Muscle of back (tissue), 13 donors: ENCODE data around the gene REEP1. TPM values are rescaled to one million over a fixed set of nuclear protein-coding genes. Genes with fewer than 3 reads are reported as not detected.

Experiments
- DNase-seq, 3 donors: peaks; one replicate each; pipeline versions ENCODE4 v3.0.0 to v3.0.0-alpha.2; 2013
- long read RNA-seq, 9 donors: transcript quantifications; one replicate each; lab custom pipeline, GENCODE V29; 2026
- polyA plus RNA-seq, 10 donors: library from polyadenylated mRNA; unstranded; fragments of 120-200 nt; gene quantifications; one replicate each; pipeline ENCODE4 v1.2.1, GENCODE V29; 2013; ENCODE audit not compliant: insufficient read length in 10 of 10

REEP1 gene
- 10 to 100 TPM; 38.8 to 84.8 (median 46.1) TPM for polyA plus RNA-seq
- long read RNA-seq, donor 1 = 0 reads
- long read RNA-seq, donor 2, partial matches to known transcripts = 0 of 2 reads
- long read RNA-seq, donor 2, other reads (novel, unspliced or antisense) = 0 of 2 reads
- long read RNA-seq, donor 3 = 0 reads
- long read RNA-seq, donor 4 = 0 reads
- long read RNA-seq, donor 5, partial matches to known transcripts = 0 of 3 reads
- long read RNA-seq, donor 5, other reads (novel, unspliced or antisense) = 0 of 3 reads
- long read RNA-seq, donor 6, partial matches to known transcripts = 7 of 11 reads
- long read RNA-seq, donor 6, other reads (novel, unspliced or antisense) = 0 of 11 reads
- long read RNA-seq, donor 7, partial matches to known transcripts = 0 of 1 reads
- long read RNA-seq, donor 7, other reads (novel, unspliced or antisense) = 0 of 1 reads
- long read RNA-seq, donor 8, partial matches to known transcripts = 0 of 2 reads
- long read RNA-seq, donor 8, other reads (novel, unspliced or antisense) = 0 of 2 reads
- long read RNA-seq, donor 9 = 0 reads

- peak in 1 of 3 donors; percentile 33 for DNase-seq
Observed at GRCh38 chr2:86337244-86337835, at the start of gene REEP1. Gene REEP1, minus strand, starts transcription at chr2:86337626. Its CDS starts 116 bp downstream, at chr2:86337510.

- DNase-seq = no peak
Observed at GRCh38 chr2:86383844-86384243, 46.4 kb upstream of the REEP1 start.

GRCh38 chr2:86382698-86383097, 45.3 kb upstream of the REEP1 start:
- no peak for DNase-seq

GRCh38 chr2:86382108-86382507, 44.7 kb upstream of the REEP1 start:
- no peak for DNase-seq

- no peak for DNase-seq
Observed at GRCh38 chr2:86378469-86378868, 41.0 kb upstream of the REEP1 start.

GRCh38 chr2:86375623-86376022, 38.2 kb upstream of the REEP1 start:
- no peak for DNase-seq

GRCh38 chr2:86372641-86373502, 35.4 kb upstream of the REEP1 start:
- DNase-seq = peak in 1 of 3 donors; percentile 32

- no peak for DNase-seq
Observed at GRCh38 chr2:86372133-86372532, 34.7 kb upstream of the REEP1 start.

GRCh38 chr2:86371527-86371926, 34.1 kb upstream of the REEP1 start:
- DNase-seq = no peak

GRCh38 chr2:86370579-86370978, 33.2 kb upstream of the REEP1 start:
- no peak for DNase-seq

- peak in 2 of 3 donors; percentile 19 to 39 for DNase-seq
Observed at GRCh38 chr2:86368161-86368824, 30.9 kb upstream of the REEP1 start.

- DNase-seq = no peak
Observed at GRCh38 chr2:86367499-86367777, 30.0 kb upstream of the REEP1 start.

- DNase-seq = no peak
Observed at GRCh38 chr2:86366651-86367498, 29.4 kb upstream of the REEP1 start.

GRCh38 chr2:86364894-86365293, 27.5 kb upstream of the REEP1 start:
- DNase-seq = no peak

GRCh38 chr2:86360776-86361175, 23.4 kb upstream of the REEP1 start:
- DNase-seq = no peak

GRCh38 chr2:86358957-86359356, 21.5 kb upstream of the REEP1 start:
- DNase-seq = no peak

GRCh38 chr2:86357392-86357963, 20.1 kb upstream of the REEP1 start:
- no peak for DNase-seq

GRCh38 chr2:86352727-86353221, 15.3 kb upstream of the REEP1 start:
- no peak for DNase-seq

GRCh38 chr2:86352137-86352726, 14.8 kb upstream of the REEP1 start:
- no peak for DNase-seq

GRCh38 chr2:86350751-86351150, 13.3 kb upstream of the REEP1 start:
- DNase-seq = no peak
